ENCODE measurements around the gene KAZN.

DNA sequence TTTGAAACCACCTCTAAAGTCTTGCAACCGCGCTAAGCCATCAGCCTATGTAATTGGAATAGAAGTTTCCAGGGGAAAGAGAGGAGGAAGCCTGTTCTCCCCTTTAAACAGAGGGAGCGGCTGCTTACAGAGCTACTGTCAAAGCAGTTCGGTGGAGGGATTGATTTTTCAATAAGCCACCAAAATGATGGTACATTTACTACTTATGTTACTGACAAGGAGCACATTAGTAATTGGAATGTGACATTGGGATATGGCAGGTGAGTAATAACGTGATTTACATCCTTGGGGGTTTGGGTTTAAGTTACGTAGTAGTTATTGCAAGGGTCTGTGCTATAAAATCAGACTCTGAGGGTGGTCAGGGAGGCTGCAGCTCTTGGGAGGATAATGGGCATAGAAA is 257.3 kb downstream of the KAZN start:
- TF ChIP-seq GATA2 (IDR thresholded peaks at IDR 0.05; ENCODE audit: low read depth, low read length), result no peak
- no peak for TF ChIP-seq GATA3 (IDR thresholded peaks at IDR 0.05; ENCODE audit: low read depth, low read length)

Measured in SH-SY5Y (cell line).